T follicular helper cell (primary cell): Measurements from ENCODE around the gene ANXA7.
"Not testable (repeated sequence)": the region's sequence is repeated elsewhere in the genome, so short reads cannot be mapped to it uniquely, and the experiment has no call there.

Source experiments
- DNase-seq: peaks from one replicate; pipeline ENCODE4 v3.0.0-alpha.2; 2020; ENCODE audit warnings: low read depth

The ANXA7 gene

DNA sequence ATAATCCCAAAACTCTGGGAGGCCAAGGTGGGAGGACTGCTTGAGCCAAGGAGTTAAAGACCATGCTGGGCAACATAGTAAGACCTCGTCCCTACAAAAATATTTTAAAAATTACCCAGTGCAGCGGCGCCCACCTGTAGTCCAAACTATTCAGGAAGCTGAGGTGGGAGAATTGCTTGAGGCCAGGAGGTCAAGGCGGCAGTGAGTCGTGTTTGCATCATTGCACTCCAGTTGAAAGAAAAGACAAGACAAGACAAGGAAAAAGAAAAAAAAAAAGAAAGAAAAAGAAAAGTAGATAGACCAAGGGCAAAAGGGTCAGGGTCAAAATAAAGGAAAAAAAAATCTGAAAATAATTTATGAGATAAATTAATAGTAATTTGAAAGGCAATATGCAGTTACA, 5.8 kb downstream of the ANXA7 start:
- DNase-seq, result no peak

GRCh38 chr10:73407495-73407894, 6.4 kb downstream of the ANXA7 start:
- DNase-seq, result no peak

DNA sequence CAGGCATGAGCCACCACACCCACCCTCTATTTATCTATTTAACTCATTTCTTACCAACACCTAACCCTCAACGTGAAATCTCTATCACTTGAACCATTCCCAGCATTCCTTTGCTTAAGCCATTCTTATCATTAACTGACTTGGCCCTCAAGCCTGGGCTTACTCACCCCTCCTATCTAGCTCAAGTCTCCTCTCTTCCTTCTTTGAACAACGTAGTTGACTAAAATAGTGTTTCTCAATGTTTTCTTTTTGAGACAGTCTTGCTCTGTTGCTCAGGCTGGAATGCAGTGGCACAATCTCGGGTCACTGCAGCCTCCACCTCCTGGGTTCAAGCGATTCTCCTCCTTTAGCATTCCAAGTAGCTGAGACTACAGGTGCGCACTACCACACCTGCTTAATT, 7.0 kb downstream of the ANXA7 start:
- no peak for DNase-seq

DNA sequence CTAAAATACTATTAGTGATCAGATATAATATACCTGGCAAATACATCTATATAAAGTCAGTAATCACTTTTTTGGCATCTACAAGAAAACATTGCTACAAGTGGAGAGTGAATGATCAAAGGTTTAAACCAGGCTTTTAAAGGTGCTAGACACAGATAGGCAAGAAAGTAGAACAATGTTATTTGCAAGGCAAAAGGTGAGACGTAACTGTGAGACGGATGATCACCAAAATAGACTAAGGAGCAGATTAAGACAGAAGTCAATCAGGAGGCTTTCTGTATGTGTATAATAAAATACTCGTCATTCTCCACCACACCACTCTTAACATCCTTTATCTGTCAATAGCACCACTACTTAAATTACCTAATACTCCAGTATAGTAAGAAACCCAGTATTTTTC, 8.3 kb downstream of the ANXA7 start:
- DNase-seq, result no peak

DNA sequence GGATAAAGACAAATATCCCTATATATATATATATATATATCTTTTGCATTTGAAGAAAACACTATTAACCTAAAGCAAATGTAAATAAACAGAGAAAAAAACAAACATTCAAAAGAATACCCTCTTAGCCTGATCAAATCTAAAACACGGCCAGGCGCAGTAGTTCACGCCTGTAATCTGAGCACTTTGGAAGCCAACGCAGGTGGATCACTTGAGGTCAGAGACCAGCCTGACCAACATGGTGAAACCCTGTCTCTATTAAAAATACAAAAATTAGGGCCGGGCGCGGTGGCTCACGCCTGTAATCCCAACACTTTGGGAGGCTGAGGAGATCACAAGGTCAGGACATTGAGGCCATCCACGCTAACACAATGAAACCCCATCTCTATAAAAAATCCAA, 9.2 kb downstream of the ANXA7 start:
- no peak for DNase-seq

DNA sequence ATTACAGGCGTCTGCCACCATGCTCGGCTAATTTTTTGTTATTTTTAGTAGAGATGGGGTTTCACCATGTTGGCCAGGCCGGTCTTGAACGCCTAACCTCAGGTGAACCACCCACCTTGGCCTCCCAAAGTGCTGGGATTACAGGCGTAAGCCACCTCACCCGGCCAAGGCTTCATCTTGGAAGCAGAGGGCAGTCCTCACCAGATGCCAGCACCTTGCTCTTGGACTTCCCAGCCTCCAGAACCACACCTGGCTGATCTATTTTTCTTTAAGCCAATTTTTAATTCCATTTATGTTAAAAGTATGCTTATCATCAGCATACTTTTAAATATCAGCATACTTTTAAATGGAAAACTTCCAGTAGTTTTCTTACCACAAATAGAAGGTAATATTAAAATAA, 12.2 kb downstream of the ANXA7 start:
- no peak for DNase-seq

DNA sequence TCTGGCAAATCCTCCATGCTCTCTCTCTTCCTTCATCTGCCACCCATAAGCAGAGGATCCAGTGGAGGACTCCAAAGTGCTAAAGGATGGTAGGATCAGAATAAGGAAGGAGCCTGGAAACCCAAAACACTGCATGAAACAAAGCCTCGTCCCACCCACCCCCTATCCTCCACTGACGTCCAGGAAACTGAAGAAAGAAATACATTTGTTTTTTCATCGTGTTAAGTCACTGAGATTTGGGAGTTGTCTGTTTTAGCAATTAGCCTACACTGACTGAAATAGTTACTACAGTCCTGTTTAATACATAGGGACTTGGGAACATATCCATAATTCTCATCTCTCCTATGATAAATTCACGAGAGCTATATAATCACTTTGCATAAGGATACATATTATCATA, 14.8 kb downstream of the ANXA7 start:
- no peak for DNase-seq

GRCh38 chr10:73398024-73398423, 15.8 kb downstream of the ANXA7 start:
- no peak for DNase-seq

- not testable (repeated sequence) for DNase-seq
Observed at GRCh38 chr10:73394325-73394724, 19.5 kb downstream of the ANXA7 start.

DNA sequence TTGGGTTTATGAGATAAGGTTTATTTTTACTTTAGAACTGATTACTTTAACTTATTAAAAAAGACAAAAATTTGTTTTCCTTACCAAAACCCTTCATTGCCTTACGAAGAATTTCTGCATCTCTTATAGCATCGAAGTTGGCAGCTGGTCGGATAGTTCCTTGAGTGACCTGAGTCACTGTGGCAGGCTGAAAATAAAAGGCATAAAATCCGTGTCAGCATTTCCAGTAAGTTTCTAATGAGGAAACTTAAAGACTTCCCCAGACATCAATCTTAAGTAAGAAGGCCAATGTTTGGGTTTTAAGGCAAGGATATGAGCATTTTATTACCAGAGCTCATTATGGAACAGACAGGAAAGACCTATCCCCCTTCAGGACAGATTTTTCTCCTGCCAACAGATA, 25.6 kb downstream of the ANXA7 start:
- no peak for DNase-seq

GRCh38 chr10:73386583-73386982, 27.3 kb downstream of the ANXA7 start:
- DNase-seq, result no peak

DNA sequence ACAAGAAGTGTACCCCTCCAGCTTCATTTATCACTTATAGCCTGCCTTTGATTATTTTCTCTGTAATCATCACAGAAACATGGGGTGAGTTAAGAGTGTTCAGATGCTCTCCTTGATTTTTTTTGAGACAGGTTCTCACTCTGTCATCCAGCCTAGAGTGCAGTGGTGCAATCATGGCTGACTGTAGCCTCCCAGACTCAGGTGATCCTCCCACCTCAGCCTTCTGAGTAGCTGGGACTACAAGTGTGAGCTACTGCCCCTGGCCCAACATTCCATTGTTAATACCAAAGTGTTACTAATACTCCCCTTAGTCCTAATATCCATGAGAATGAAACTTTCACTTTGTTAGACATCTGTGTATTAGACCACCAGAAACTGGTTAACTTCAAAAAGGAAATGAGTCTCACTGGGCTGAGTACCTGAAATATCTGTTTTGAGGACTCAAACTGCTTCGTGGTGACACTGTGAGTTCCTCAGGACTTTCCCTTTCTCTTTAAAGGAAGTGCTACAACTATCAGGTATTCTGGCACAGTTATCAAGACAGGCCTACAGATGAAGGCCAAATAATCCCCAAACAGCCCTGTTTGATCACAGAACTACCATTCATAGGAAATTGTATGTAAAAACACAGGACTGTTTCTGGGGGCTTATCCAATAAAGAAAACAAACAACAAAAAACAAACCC, 34.7 kb downstream of the ANXA7 start:
- no peak for DNase-seq

GRCh38 chr10:73376679-73377078, 37.2 kb downstream of the ANXA7 start:
- DNase-seq, result no peak

DNA sequence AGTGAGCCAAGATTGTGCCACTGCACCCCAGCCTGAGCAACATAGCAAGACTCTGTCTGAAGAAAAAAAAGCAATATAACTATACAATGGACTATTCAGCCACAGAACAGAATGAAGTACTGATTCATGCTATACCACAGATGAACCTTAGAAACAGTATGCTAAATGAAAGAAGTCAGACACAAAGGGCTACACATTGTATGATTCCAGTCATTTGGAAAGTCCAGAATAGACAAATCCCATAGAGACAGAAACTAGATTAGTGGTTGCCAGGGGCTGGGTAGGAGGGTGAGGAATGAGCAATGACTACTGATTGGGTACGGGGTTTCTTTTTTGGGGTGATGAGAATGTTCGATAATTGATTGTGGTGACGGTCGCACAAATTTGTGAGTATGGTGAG, 45.6 kb downstream of the ANXA7 start:
- DNase-seq, result no peak

- DNase-seq, result no peak
Observed at GRCh38 chr10:73366381-73367298, 47.2 kb downstream of the ANXA7 start.

GRCh38 chr10:73364964-73365363, 48.9 kb downstream of the ANXA7 start:
- no peak for DNase-seq

DNA sequence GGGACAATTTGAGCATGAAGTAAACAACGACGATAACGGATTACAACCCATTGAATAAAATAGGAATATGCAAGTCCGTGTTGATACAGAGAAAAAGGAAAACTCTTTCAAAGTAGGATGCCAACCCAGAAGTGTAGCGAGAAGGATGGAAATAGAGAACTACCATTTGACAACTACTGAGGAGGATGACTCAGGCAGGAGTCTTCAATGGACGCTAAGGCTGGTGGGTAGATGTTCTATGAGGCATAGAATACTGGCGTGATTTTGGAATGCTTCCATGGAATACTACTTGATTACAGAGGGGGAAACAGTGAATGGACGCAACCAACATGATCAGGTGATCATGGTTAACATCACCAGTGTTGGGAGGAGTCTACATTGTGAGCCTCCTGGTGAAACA, 54.4 kb downstream of the ANXA7 start:
- no peak for DNase-seq

- peak; percentile 91 for DNase-seq
Observed at GRCh38 chr10:73358331-73359279, 55.3 kb downstream of the ANXA7 start, which contains the start of gene CFAP70. TSS of gene CFAP70 (minus strand) at chr10:73358864. CDS start at chr10:73354796, 4,068 bp downstream.

DNA sequence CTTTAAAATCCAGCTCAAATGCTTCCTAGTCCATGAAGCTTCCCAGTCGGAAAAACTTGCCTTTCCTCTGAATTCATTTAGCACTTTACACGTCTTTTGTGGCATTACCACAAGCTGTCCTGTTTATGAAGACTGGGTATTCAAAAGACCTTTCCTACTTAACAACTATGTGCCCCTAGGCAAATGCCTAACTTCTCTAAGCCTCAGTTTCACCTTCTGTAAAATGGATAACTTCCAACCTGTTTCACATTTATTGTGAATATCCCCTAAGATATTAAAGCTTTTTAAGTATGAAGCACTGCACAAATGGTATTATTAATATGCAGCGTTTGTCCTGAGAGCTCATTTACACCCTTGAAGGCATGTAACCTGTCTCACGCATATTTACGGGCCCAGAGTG, 56.0 kb downstream of the ANXA7 start:
- no peak for DNase-seq

GRCh38 chr10:73357166-73357565, 56.7 kb downstream of the ANXA7 start:
- no peak for DNase-seq

DNA sequence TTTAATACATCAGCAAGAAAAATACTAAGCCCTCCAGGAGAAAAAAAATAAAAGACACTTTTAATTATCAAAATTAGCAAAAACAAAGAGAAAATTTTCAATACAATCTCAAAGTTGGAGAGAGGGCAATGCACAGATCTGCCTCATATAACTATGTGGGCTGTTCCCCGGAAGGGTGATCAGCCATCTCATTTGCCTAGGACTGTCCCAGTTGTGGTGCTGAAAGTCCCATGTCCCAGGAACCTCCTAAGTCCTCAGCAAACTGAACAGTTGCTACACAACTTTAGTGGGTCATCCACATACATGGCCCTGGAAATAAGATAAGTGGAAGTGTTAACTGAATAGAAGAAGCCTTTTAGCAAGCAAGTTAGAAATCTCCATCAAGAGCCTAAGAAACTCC, 69.6 kb downstream of the ANXA7 start:
- DNase-seq, result no peak

DNA sequence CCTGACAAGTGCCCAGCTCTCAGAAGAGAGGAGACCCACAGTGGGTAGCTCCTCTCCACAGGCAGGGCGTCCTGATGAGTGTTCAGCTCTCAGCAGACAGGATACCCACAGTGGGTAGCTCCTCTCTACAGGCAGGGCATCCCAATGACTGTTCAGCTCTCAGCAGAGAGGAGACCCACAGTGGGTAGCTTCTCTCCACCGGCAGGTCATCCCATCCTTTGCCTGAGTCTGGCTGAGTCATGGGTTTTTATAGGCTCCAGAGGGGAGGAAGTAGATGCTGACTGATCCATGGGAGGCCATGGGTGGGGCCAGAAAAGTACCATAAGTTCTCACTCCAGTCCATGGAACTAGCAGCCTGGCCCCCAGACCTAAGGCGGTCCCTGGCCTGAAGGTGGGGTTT, 73.7 kb downstream of the ANXA7 start:
- DNase-seq, result no peak
